HG02885 (cell line): ENCODE measurements around the gene SNAI1.
"Not testable (repeated sequence)": the region's sequence is repeated elsewhere in the genome, so short reads cannot be mapped to it uniquely, and the experiment has no call there.

ENCODE experiments used
- ATAC-seq: cut with Tn5 transposase; IDR thresholded peaks from one replicate; pipeline ENCODE4 v1.9.1; 2021; ENCODE audit warnings: mild to moderate bottlenecking; ENCODE audit not compliant: unreplicated experiment, poor library complexity

SNAI1 gene

GRCh38 chr20:49957089-49957938 is 25.5 kb upstream of the SNAI1 start:
- not testable (repeated sequence) for ATAC-seq

- ATAC-seq, result no peak
Observed at GRCh38 chr20:49961413-49961812, 21.4 kb upstream of the SNAI1 start.

- no peak for ATAC-seq
Observed at GRCh38 chr20:49964964-49965780, 17.6 kb upstream of the SNAI1 start.

- ATAC-seq, result no peak
Observed at GRCh38 chr20:49965781-49966305, 16.9 kb upstream of the SNAI1 start.

- ATAC-seq, result no peak
Observed at GRCh38 chr20:49966861-49967260, 15.9 kb upstream of the SNAI1 start.

GRCh38 chr20:49969234-49969633 is 13.5 kb upstream of the SNAI1 start:
- no peak for ATAC-seq

GRCh38 chr20:49969946-49970345 is 12.8 kb upstream of the SNAI1 start:
- ATAC-seq, result no peak

GRCh38 chr20:49970498-49970897 is 12.3 kb upstream of the SNAI1 start:
- ATAC-seq, result no peak

GRCh38 chr20:49973981-49974380 is 8.8 kb upstream of the SNAI1 start:
- no peak for ATAC-seq

- no peak for ATAC-seq
Observed at GRCh38 chr20:49976542-49976941, 6.2 kb upstream of the SNAI1 start.

GRCh38 chr20:49977740-49978139 is 5.0 kb upstream of the SNAI1 start:
- ATAC-seq, result not testable (repeated sequence)

- no peak for ATAC-seq
Observed at GRCh38 chr20:49978685-49979029, 4.1 kb upstream of the SNAI1 start.

GRCh38 chr20:49979030-49979832 is 3.5 kb upstream of the SNAI1 start:
- peak; percentile 43 for ATAC-seq

- ATAC-seq, result no peak
Observed at GRCh38 chr20:49980140-49981008, 2.4 kb upstream of the SNAI1 start.

GRCh38 chr20:49981218-49982071 is 1.3 kb upstream of the SNAI1 start:
- no peak for ATAC-seq

GRCh38 chr20:49982072-49982345 is 771 bp upstream of the SNAI1 start:
- ATAC-seq, result no peak

GRCh38 chr20:49983123-49983847 is 505 bp downstream of the SNAI1 start:
- no peak for ATAC-seq

- ATAC-seq, result no peak
Observed at GRCh38 chr20:49983848-49984408, 1.1 kb downstream of the SNAI1 start.
